Gastrocnemius medialis (tissue), 4 donors: Measurements from ENCODE around the gene SPTBN2. TPM values are rescaled to one million over a fixed set of nuclear protein-coding genes. Genes with fewer than 3 reads are reported as not detected.
A peak's percentile ranks its signal among the peaks of the same experiment; 100 is the strongest.

Source experiments
- ATAC-seq, 2 donors: fragments of 150-250 bp; one replicate each; pipeline ENCODE4 v1.9.1; 2016
- DNase-seq, 2 donors: peaks; one replicate each; pipeline ENCODE4 v3.0.0-alpha.2; 2019
- H3K27ac ChIP-seq, 4 donors: fragments of 200-600 bp; sonication (generic); 1 replicate in 1 of 4; 2 replicates in 3 of 4; pipeline ENCODE4 v1.5.1; 2016 to 2018; ENCODE audit warnings: mild to moderate bottlenecking in 2 of 4, moderate library complexity in 1 of 4
- H3K27me3 ChIP-seq, 3 donors: fragments of 200-600 bp; sonication (generic) in 2 of 3; 1 replicate in 1 of 3; 2 replicates in 2 of 3; pipeline versions ENCODE4 v1.5.1 to v1.6.0; 2016 to 2019; ENCODE audit warnings: mild to moderate bottlenecking in 1 of 3, moderate library complexity in 1 of 3
- H3K36me3 ChIP-seq, 2 donors: fragments of 200-600 bp; sonication (generic) in 1 of 2; one replicate each; pipeline ENCODE4 v1.5.1; 2017 to 2018
- H3K4me1 ChIP-seq, 2 donors: fragments of 200-600 bp; sonication (generic) in 1 of 2; one replicate each; pipeline ENCODE4 v1.5.1; 2016 to 2017; ENCODE audit warnings: mild to moderate bottlenecking in 2 of 2
- H3K4me3 ChIP-seq, 4 donors: fragments of 200-600 bp; sonication (generic) in 3 of 4; 1 replicate in 1 of 4; 2 replicates in 3 of 4; pipeline ENCODE4 v1.5.1; 2016 to 2019; ENCODE audit warnings: mild to moderate bottlenecking in 2 of 4
- H3K9me3 ChIP-seq, 3 donors: fragments of 200-600 bp; sonication (generic) in 2 of 3; 1 replicate in 1 of 3; 2 replicates in 2 of 3; pipeline ENCODE4 v1.5.1; 2016 to 2019
- POLR2A ChIP-seq, 2 donors: fragments of 450-650 bp; IDR thresholded peaks; one replicate each; pipeline ENCODE4 v1.6.1; 2017; ENCODE audit warnings: antibody characterized with exemption in 2 of 2, mild to moderate bottlenecking in 2 of 2, moderate library complexity in 2 of 2
- in situ Hi-C, 4 donors: fragments of 200-750 bp; cut with MboI; loops; one replicate each; pipeline versions ENCODE4 v1.15.0 to v1.8.0; 2017; ENCODE audit warnings: low sequenced_read_pairs in 4 of 4
- intact Hi-C: fragments of 100-400 bp; cut with DNase I; formaldehyde crosslinking; loops from one replicate; pipeline ENCODE4 v1.15.1; 2023; ENCODE audit warnings: low total_unique reads
- total RNA-seq, 4 donors: library from RNA; depleted of rRNA; stranded (reverse); fragments of >200 nt; gene quantifications; one replicate each; pipeline versions ENCODE4 v1.1.0 to v1.2.3, GENCODE V29; 2016
- TF ChIP-seq, protein P1 (sequence below), 5 experiments: fragments of 450-650 bp in 3 of 5; fragments of 200-600 bp in 2 of 5; sonication (generic) in 2 of 5; IDR thresholded peaks in 4 of 5; conservative IDR thresholded peaks in 1 of 5; 1 replicate in 4 of 5; 2 replicates in 1 of 5; pipeline ENCODE4 v1.5.1; 2016 to 2019; ENCODE audit warnings: antibody characterized with exemption in 5 of 5, mild to moderate bottlenecking in 3 of 5, moderate library complexity in 3 of 5

SPTBN2 gene
- total RNA-seq, 4 donors from 2014 or later, result 0.40 to 1.5 (median 1.0) TPM

DNA sequence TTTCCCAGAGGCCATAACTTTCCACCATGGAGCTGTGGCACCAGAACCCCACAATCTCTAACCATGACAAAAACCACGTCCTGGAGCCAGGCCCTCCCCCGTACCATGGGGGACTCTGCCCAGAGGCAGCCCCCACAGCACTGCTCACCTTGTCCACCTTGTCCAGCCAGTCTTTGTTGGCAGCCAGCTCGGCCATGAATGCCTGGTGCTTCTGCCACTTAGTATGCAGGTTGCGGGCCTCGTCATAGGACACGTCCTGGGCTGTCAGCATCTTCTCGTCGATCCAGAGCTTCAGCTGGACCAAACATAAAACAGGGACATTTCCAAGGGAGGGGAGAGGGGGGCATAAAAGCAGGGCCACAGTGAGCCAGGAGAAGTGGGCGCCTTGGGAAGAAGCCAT, 30.5 kb downstream of the SPTBN2 start:
- TF ChIP-seq, protein P1, sequence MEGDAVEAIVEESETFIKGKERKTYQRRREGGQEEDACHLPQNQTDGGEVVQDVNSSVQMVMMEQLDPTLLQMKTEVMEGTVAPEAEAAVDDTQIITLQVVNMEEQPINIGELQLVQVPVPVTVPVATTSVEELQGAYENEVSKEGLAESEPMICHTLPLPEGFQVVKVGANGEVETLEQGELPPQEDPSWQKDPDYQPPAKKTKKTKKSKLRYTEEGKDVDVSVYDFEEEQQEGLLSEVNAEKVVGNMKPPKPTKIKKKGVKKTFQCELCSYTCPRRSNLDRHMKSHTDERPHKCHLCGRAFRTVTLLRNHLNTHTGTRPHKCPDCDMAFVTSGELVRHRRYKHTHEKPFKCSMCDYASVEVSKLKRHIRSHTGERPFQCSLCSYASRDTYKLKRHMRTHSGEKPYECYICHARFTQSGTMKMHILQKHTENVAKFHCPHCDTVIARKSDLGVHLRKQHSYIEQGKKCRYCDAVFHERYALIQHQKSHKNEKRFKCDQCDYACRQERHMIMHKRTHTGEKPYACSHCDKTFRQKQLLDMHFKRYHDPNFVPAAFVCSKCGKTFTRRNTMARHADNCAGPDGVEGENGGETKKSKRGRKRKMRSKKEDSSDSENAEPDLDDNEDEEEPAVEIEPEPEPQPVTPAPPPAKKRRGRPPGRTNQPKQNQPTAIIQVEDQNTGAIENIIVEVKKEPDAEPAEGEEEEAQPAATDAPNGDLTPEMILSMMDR (IDR thresholded peaks at IDR 0.05 in 4 of 5, conservative IDR thresholded peaks at IDR 0.05 in 1 of 5), result no peak
- no peak for TF ChIP-seq POLR2A (IDR thresholded peaks at IDR 0.05)
- no peak for DNase-seq
- Histone ChIP-seq H3K9me3 (no peaks in the 10 kb centered on the region), H3K36me3 (no peaks in the 10 kb centered on the region), H3K27ac (no peak overlapping the region), H3K4me3 (no peak overlapping the region), H3K4me1 (peaks cover 0 to 7% of the 10 kb centered on the region in 2 donors), H3K27me3 (no peaks in the 10 kb centered on the region)
- ATAC-seq, result no peak
- in situ Hi-C loops, result loop anchor here in 3 of 4 donors (10.0 to 25.0 kb wide), 2 partner anchors 136 to 286 kb away; partner anchors contain the start of gene NPAS4 (in 2 of the 3)
- intact Hi-C loops, result no loop called here

DNA sequence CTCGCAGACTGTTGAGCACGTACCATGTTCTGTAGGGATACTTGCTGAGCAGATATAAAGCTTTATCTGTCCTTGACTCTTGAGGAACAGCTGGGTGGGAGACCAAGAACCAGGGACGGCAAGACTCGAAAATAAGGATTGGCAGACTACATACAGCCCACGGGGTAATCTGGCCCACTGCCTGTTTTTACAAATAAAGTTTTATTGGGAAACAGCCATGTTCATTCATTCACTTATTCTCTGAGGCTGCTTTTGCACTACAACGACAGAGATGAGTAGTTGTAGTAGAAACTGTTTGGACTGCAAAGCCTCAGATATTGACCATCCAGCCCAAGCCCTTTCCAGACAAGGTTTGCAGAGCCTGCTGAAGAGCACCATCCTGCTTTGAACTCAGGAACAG, 31.0 kb downstream of the SPTBN2 start:
- Histone ChIP-seq H3K4me3 (no peak overlapping the region), H3K36me3 (no peaks in the 10 kb centered on the region), H3K4me1 (peaks cover 0 to 7% of the 10 kb centered on the region in 2 donors), H3K9me3 (no peaks in the 10 kb centered on the region), H3K27me3 (no peaks in the 10 kb centered on the region), H3K27ac (no peak overlapping the region)
- intact Hi-C loops (no loop called here), in situ Hi-C loops (loop anchor here in 3 of 4 donors (10.0 to 25.0 kb wide), 2 partner anchors 137 to 286 kb away; partner anchors contain the start of gene NPAS4 (in 2 of the 3))
- DNase-seq (no peak), ATAC-seq (no peak)
- no peak for TF ChIP-seq POLR2A (IDR thresholded peaks at IDR 0.05)
- TF ChIP-seq, protein P1 (IDR thresholded peaks at IDR 0.05 in 4 of 5, conservative IDR thresholded peaks at IDR 0.05 in 1 of 5), result no peak

DNA sequence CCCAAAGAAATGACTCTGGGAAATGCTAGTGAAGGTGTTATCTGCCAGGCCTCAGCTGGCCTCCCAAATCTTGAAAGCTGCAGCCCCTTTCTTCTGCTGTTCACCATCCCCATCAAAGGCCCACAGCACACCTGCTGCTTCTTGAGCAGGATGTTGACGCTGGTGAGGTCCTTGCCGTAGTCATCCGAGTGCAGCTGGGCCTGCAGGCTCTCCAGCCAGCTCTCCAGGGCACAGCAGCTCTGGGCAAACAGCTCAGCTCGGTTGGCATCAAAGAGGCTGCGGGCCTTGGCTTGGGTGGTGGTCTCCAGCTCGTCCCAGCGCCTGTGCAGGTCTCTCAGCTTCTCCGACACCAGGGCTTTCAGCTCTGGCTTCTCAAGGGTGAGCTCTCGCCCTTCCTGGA, 32.9 kb downstream of the SPTBN2 start:
- no peak for DNase-seq
- H3K4me3 ChIP-seq, result no peak overlapping the region
- H3K36me3 ChIP-seq, result no peaks in the 10 kb centered on the region
- TF ChIP-seq, protein P1 (IDR thresholded peaks at IDR 0.05 in 4 of 5, conservative IDR thresholded peaks at IDR 0.05 in 1 of 5), result no peak
- no peak for TF ChIP-seq POLR2A (IDR thresholded peaks at IDR 0.05)
- in situ Hi-C loops (loop anchor here in 3 of 4 donors (10.0 to 25.0 kb wide), 2 partner anchors 139 to 284 kb away; partner anchors contain the start of gene NPAS4 (in 2 of the 3)), intact Hi-C loops (no loop called here)
- H3K27me3 ChIP-seq, result no peaks in the 10 kb centered on the region
- ATAC-seq, result no peak
- H3K4me1 ChIP-seq, result peaks cover 0 to 7% of the 10 kb centered on the region in 2 donors
- H3K27ac ChIP-seq, result no peak overlapping the region
- H3K9me3 ChIP-seq, result no peaks in the 10 kb centered on the region

DNA sequence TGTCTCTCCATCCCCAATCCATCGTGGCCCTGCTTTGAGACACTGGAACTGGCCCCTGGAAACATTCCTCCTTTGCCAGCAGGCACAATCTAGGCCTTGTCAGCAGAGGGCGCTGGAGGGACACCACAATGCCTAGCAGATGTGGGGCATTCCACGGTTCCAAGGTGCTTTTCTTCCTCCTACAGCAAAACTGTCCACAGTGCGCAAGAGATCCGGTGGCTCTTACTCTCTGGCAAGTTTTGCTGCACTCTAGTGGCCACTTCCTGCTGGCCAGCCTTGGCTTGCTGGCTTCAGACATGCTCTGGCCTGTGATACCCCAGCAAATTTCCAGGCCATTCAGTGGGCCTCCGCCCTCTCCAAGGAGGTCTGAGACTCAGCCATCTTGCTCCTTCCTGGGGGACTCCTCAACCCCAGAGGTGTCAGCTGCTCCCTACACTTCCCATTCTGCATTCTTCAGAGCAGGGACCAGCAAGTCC, 34.2 kb downstream of the SPTBN2 start:
- no peaks in the 10 kb centered on the region for H3K27me3 ChIP-seq
- H3K4me1 ChIP-seq, result peaks cover 0 to 7% of the 10 kb centered on the region in 2 donors
- in situ Hi-C loops, result loop anchor here (5.0 to 25.0 kb wide), 3 partner anchors 138 to 282 kb away; partner anchors contain the start of gene NPAS4 (in 2 of the 4)
- H3K4me3 ChIP-seq, result no peak overlapping the region
- H3K36me3 ChIP-seq, result no peaks in the 10 kb centered on the region
- DNase-seq (peak; percentile 70 to 86), ATAC-seq (peak; percentile 89 to 93)
- H3K27ac ChIP-seq, result no peak overlapping the region
- TF ChIP-seq, protein P1 (IDR thresholded peaks at IDR 0.05 in 4 of 5, conservative IDR thresholded peaks at IDR 0.05 in 1 of 5), result peak; percentile 86 to 96 (median 90)
- no peak for TF ChIP-seq POLR2A (IDR thresholded peaks at IDR 0.05)
- intact Hi-C loops, result loop anchor here (1.0 kb wide), 2 partner anchors 140 to 189 kb away; no protein-coding TSS in a partner anchor
- no peaks in the 10 kb centered on the region for H3K9me3 ChIP-seq
